ENCODE data around the gene GTPBP10.
"Not testable (repeated sequence)": the region's sequence is repeated elsewhere in the genome, so short reads cannot be mapped to it uniquely, and the experiment has no call there.

Gene GTPBP10, protein sequence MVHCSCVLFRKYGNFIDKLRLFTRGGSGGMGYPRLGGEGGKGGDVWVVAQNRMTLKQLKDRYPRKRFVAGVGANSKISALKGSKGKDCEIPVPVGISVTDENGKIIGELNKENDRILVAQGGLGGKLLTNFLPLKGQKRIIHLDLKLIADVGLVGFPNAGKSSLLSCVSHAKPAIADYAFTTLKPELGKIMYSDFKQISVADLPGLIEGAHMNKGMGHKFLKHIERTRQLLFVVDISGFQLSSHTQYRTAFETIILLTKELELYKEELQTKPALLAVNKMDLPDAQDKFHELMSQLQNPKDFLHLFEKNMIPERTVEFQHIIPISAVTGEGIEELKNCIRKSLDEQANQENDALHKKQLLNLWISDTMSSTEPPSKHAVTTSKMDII

DNA sequence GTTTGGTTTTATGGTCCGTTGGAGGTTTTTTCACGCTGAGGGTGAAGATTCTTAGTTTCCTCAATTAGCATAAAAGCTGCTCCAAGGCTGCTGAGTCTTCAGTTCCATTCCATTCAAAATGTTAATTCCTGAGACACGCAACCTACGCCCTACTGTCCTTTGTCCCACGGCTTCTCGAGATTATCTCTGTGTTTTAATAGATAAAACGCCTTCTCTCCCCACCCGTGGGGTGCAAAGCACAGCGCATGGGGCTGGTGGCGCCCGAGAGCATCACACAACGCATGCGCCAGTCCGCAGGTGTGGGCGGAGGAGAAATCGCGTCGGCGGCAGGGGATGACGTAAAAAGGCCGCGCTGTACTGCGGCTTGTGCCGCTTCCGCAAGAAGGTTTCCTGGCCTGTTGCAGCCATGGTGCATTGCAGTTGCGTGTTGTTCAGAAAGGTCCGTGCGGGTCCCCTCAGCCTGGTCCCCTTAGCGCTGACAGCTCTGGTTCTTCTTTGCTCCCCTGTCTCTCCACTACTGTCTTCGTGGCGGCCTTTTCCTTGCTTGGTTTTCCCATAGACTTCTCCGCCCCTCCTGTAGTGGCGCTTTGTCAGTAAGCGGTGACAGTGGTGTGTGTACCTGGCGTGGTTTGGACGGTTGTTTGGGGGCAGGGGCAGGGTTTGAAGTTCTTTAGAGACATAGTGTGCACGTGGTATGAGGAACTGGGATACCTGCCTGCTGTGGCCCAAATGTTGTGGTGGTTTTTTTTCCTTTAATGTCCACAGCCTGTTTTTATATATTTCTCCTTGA is at the start of gene GTPBP10:
Gene GTPBP10, plus strand, starts transcription at position 381 of the 790 bp plus-strand sequence. Its CDS starts 26 bp downstream, at position 407.
- DNase-seq = peak; percentile 92 to 93

DNA sequence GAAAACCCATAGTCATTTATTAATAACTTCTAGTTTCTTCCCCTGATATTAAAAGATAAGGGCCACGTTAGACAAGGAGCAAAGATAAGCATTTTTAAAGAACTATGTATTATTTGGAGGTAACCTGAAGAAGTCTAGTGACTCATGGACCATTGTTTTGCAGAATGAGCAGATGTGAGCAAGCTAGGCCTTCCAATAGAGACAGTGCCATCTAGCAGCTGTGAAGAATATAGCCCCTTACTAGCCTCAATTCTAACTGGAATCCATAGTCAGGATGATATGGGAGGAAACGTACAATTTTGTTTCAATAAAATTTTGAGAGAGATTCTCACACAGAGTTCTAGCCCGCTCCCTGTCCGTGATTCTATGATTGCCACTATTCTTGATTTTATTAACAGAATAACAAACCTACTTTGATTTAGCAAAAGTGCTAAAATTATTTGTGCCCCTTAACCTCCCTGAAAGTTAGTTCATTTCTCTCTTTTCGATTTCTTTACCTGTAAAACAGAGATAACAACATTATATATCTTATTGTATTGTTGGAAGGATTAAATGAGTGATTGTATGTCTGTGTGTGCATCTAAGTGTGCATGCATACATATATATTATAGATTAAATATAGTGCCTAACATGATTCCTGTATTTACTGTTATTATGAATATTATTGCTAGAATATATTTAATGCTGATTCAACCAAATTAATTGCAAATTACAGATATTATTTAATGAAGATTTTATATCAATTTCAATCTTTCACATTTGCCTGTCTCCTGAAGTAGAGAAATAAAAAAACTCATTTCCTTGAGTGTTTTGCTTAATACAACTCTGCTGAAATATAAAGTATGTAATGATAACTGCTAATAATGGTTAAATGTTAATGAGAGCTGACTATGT is 48.1 kb upstream of the GTPBP10 start:
- no peak for DNase-seq

DNA sequence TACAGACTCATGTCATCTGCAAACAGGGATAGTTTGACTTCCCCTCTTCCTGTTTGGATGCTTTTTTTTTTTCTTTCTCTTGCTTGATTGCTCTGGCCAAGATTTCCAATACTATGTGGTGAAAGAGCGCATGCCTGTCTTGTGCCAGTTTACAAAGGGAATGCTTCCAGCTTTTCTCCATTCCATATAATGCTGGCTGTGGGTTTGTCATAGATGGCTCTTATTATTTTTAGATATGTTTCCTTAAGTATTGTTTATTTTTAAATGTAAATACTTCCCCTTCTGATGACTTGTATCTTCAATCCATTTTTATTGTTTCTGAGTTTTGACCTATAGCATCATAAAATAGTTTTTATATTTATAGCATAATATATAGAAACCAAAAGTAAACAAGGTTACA is 43.3 kb upstream of the GTPBP10 start:
- no peak for DNase-seq

DNA sequence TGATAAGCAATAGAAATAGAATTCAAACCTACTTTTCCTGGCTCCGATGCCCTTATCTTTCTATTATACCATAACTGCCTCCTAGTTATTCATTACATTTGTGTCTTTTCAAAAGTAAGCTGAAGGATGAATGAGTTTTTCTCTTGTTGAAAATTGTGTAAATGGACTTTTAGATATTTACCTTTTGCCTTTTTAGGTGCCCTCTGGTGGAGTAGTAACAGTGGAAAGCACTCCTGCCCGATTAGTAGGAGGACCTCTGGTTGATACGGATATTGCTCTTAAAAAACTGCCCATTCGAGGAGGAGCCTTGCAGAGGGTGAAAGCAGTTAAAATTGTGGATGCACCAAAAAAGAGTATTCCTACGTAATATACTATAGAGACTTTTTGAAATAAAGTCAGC is 36.6 kb upstream of the GTPBP10 start:
- no peak for DNase-seq

DNA sequence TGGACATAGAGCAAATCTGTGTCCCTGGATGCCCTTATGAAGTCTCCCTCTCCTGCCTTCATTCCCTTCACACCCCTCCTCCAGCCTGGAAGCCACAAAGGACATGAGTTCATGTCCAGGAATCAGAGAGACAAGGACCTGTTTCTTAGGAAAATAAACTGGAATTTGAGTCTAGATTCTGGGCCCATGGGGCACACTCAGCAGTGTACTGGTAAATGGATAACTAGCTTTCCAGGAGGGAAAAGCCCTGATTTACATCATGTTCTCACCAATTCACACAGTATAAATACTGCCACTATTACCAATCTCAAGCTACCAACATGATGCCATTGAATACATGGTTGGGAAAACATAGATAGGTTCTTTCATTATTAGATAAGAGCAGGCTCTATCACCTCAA is 35.3 kb upstream of the GTPBP10 start:
- DNase-seq = no peak

DNA sequence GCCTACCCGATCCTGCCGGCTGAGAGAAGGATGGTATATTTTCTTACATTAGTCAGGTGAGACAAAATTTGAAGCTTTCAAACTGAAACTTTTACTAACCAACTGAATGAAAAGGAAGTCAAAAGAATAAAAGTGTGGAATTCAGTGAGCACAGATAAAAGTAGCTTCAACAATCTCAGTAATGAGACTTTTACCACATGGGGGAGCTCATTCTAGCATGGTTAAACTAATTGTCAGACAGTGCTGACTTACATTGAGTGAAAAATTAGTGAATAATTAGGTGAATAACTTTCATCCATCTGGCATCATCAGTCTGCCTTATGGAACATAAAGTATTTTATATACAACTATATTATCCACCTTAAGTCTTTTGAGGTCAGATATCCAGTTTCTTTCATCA is 33.8 kb upstream of the GTPBP10 start:
- DNase-seq = no peak

DNA sequence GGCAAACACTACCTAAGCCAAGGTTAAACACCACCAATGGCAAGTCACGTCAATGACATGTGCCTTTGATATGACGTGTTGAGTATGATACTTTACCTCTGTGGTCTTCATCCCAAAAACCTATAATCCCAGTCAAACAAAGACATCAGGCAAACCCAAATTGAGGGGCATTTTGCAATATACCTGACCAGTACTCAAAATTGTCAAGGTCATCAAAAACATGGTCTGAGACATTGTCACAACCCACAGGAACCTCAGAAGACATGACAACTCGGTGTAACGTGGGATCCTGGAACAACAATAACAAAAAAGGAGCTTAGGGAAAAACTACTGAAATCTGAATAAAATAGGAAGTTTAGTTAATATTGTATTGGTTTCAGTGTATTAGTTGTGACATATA is 32.6 kb upstream of the GTPBP10 start:
- DNase-seq = no peak

DNA sequence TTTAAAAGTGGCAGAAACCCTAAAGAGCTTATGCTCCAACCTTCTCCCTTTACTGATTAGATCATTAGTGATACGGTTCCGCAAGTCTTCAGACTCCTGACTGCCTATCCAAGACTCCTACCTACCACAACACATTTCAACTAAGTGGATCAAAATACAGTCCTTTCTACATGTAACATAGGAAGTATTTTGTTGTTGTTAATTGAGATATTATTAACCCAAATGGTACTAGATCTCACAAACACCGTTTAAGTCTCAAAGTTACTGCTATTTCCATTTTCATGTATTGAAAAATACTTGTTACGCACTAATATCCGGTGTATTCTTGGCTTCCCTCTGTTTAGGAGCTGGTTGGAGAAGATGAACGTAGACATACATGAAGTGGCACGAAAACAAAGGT is 26.5 kb upstream of the GTPBP10 start:
- DNase-seq = no peak

DNA sequence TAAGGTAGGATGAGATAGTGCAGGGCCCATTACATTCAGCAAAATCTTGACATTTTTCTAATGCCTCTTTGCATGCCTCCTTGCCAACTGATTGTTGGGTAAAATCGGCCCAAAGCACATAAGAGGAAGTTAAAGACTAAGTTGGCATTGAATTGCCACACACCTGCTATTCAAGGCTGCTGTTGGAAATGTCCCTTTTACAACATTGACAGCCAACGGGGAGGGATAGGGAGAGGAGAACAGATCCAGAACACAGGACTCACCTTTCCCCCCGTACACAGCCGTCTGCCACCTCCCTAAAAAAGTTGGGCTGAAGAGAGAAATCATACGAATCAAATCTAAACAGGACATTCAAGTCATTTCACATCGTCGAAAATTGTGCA is 26.1 kb upstream of the GTPBP10 start:
- no peak for DNase-seq

DNA sequence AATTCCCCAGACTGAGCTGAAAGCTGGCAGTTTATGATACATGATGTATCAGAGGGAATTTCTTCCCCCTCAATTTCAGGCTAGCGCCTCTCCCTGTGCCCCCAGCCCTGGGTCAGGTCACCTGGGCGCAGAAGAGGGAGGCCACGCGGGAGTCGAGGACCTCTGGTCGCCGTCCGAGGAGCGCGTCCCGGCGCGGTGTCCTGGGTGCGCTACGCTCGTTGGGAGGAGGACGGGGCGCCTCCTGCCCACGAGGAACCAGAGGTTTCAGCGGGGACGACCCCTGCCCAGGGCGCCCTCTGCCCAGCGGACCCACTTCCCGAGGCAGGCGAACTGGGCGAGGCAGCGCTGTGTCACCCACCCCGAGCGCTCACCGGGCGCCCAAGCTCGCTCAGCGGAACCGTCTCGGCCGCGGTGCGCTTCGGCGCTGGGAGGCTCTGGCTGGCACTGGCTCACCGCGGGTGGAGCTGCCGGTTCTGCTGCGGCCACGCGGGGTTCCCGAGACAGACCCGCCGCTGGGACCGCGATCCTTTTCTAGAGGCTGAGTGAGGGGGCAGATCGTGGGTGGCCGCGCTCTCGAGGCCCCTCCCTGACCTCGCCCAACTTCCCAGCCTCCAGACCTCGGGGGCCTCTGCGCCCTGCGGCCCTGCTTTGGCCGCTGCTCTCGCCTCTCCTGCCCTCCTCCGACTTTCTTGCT is 25.6 kb upstream of the GTPBP10 start, which contains the start of gene FAM237B:
Gene FAM237B, minus strand, starts transcription at position 504 of the 694 bp plus-strand sequence. CDS start 1,556 bp downstream, outside the sequence.
- peak in 1 of 2 donors; percentile 11 for DNase-seq

DNA sequence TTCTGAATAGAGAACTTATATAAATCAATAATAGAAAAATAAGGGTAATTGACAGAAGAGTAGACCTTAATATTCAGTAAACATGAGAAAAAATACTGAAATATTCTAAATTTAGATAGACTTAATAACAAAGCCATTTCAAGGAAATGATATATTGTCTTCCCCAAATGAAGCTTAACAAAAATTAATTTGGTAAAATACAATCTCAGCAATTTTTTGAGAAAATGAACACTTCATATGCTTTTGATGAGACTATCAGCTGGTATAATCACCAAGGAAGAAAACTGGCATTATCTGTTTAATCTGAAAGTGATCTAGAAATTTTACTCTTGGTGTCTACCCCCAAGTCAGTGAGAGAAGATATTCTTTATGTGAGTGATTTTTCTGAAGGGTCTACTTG is 23.7 kb upstream of the GTPBP10 start:
- DNase-seq = no peak

DNA sequence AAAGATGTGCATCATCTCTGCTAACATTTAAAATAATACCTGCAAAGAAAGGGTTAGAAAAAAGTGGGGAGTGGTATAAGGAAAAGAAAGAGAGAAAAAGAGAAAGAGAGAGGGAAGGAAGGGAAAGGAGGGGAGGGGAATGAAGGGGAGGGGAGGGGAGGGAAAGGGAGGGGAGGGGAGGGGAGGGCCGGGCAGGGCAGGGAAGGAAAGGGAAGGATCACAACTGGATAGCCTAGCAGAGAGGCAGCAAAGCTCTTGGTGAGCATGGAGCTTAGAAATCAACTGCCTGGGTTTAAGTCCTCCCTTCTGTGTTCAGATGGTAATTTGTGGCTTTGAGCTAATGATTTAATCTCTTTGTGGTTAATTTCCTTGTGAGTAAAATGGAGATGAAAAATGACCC is 20.0 kb upstream of the GTPBP10 start:
- no peak for DNase-seq

DNA sequence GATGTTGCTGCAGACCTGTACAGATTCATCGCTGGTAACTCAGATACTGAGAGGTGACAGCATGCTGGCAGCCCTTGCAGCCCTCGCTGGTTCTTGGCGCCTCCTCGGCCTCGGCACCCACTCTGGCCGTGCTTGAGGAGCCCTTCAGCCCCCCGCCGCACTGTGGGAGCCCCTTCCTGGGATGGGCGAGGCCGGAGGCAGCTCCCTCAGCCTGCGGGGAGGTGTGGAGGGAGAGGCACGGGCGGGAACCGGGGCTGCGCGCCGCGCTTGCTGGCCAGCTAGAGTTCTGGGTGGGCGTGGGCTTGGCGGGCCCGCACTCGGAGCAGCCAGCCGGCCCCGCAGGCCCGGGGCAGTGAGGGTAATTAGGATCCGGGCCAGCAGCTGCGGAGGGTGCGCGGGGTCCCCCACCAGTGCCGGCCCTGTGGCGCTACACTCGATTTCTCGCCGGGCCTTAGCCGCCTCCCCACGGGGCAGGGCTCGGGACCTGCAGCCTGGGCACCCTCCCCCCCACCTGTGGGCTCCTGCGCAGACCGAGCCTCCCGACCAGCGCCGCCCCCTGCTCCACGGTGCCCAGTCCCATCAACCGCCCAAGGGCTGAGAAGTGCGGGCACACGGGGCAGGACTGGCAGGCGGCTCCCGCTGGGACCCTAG is 12.2 kb upstream of the GTPBP10 start:
- DNase-seq = no peak

DNA sequence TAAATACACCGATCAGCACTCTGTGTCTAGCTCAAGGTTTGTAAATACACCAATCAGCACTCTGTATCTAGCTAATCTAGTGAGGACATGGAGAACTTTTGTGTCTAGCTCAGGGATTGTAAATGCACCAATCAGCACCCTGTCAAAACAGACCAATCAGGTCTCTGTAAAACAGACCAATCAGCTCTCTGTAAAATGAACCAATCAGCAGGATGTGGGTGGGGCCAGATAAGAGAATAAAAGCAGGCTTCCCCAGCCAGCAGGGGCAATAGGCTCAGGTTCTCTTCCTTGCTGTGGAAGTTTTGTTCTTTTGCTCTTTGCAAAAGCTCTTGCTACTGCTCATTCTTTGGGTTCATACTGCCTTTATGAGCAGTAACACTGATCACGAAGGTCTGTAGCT is 11.6 kb upstream of the GTPBP10 start:
- not testable (repeated sequence) for DNase-seq

DNA sequence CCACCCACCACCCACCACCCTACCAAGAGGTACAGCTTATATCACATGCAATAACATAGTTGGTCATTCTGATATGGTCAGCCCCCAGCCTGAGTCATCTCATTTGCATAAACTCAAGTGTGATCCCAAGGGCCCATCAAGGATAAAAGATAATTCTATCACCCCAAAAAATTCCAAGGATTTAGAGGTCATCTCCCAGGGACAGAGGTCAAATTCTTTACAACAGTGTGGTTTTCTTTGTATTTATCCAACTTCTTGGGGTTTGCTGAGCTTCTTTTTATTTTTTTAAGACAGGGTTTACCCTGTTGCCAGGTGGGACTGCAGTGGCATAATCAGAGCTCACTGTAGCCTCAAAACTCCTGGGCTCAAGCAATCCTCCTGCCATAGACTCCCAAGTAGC is 9.4 kb upstream of the GTPBP10 start:
- no peak for DNase-seq

DNA sequence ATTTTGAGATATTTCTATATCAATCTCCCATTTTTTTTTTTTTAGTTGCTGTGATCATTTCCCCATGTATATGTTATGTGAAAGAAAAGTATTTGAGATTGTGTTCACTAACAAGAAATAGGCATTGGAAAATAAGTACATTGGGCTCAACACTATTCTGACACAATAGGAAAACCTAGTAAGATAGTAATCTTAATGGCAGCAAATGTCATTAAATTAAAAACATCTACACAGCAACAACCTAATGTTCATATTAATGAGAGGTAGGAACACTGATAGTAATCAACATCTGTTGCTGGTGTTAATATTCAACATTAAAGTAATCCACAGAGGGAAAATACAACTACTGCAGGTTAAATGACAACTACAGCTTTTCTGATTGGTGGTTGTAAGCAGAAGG is 1.5 kb upstream of the GTPBP10 start:
- no peak for DNase-seq

DNA sequence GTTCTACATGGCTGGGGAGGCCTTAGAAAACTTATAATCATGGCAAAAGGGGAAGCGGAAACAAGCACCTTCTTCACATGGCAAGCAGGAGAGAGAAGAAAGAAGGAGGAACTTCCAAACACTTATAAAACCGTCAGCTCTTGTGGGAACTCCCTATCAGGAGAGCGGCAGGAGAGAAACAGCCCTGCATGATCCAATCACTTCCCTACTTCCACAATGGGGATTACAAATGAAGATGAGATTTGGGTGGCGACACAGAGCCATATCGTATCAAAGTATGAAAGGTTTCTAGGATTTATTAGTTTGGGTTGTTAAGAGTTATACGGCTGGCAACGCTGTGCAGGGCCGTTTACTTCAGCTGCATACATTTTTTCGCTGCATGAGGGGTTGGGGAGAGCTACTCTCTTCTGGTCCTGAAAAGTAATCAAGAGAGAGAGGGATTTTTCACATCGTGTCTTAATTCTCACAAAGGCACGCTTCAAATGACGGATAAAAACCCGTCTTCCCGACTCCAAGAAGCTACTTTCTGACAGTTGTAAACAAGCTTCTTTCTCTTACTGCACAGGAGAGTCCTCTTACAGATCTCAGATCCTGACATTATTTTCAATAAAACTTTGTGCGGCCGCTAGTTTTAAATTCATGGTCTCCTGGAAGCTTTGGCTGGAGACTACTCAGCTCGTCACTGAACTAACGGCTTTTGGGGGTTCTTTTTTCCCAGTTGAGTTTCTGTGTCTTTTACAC is 751 bp upstream of the GTPBP10 start:
- DNase-seq = no peak

DNA sequence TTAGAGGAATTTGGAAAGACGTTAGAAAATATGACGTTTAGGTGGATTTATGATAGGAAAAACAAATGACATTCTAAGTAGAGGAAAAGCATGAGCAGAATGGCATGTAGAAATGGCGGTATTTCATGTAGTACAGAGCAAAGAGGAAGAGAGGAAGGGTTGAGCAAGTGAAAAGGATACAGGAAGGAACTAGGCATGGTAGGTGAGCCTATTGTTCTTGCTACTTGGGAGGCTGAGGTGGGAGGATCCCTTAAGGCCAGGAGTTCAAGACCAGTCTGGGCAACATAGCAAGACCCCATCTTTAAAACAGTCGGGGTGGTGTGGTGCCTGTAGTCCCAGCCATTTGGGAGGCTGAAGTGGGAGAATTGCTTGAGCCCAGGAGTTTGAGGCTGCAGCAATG is 1.2 kb downstream of the GTPBP10 start:
- DNase-seq = no peak

DNA sequence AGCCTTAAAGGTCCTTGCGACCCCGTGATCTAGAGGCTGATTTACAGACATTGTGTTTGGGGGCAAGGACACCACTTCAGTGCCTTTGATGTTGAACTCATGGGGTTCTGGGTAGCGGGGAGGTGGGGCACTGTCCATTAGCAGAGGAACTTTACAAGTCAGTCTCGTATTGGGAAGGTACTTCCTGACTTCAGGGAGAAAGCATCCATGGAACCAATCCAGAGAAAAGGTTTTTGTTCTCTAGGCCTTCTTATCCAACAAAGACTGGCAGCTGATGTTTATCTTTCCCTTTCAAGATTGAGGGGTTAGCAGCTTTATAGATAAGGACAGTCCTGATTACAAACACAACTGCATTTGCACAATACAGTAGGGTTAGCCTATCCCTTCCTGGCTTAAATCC is 2.8 kb downstream of the GTPBP10 start:
- no peak for DNase-seq

DNA sequence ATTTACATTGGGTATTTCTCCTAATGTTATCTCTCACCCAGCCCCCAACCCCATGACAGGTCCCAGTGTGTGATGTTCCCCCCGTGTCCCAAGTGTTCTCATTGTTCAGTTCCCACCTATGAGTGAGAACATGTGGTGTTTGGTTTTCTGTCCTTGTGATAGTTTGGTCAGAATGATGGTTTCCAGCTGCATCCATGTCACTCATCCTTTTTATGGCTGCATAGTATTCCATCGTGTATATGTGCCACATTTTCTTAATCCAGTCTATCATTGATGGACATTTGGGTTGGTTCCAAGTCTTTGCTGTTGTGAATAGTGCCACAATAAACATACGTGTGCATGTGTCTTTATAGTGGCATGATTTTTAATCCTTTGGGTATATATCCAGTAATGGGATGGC is 3.5 kb downstream of the GTPBP10 start:
- not testable (repeated sequence) for DNase-seq

DNA sequence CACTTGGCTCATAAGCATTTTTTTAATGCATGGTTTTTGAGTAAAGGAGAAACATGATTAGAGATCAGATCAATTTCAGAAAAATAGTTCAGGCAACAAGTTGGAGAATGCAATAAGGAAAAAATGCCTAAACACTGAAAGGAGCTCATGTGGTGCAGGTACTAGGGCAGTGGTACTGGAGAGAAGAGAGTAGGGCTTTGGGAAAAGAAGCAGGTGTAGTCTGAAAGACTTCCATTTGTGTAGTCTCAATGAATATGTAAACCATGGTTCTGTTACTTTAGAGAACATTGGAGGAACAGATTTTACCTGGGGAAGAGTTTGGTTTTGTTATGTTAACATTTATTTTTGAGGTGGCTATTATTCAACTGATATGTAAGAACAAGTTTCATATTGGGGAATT is 5.5 kb downstream of the GTPBP10 start:
- no peak for DNase-seq

All from stimulated activated CD4-positive, alpha-beta T cell treated with anti-CD3 and anti-CD28 coated beads, Interleukin-2, amount 100 ng/mL, for 48 hours (primary cell).